ENCODE results near the gene MYO1G. TPM values are rescaled to one million over a fixed set of nuclear protein-coding genes. Genes with fewer than 3 reads are reported as not detected.

Gene MYO1G
- total RNA-seq, 1 experiment from 2014 or later = 0.11 TPM

GRCh38 chr7:44955733-44956132 is 23.1 kb downstream of the MYO1G start:
- CTCF ChIA-PET = no interaction called here
- intact Hi-C loops (cut with micrococcal nuclease) = no loop called here
- Histone ChIP-seq H3K4me3 (ENCODE audit: low read length) (no peak overlapping the region), H3F3A (ENCODE audit: low read length, unreplicated experiment) (no peaks in the 10 kb centered on the region), H3K9ac (ENCODE audit: low read length) (no peak overlapping the region), H3K79me2 (ENCODE audit: low read length) (no peaks in the 10 kb centered on the region), H2AFZ (ENCODE audit: low read length) (no peak overlapping the region), H4K20me1 (ENCODE audit: low read length) (no peaks in the 10 kb centered on the region), H3K36me3 (ENCODE audit: low read depth, low read length) (no peaks in the 10 kb centered on the region), H3K9me2 (replicated peaks; ENCODE audit: low read length) (no peaks in the 10 kb centered on the region), H3K27ac (ENCODE audit: low read length) (no peak overlapping the region), H3K4me2 (ENCODE audit: low read length) (no peak overlapping the region), H3K9me3 (ENCODE audit: low read length) (no peaks in the 10 kb centered on the region), H3K27me3 (ENCODE audit: low read length) (no peaks in the 10 kb centered on the region), H3K4me1 (ENCODE audit: insufficient read depth, low read length) (no peaks in the 10 kb centered on the region)
- no peak for DNase-seq
- no TSS peak for BruUV-seq (replicated peaks)
- no peak for ATAC-seq
- POLR2A ChIA-PET (ENCODE audit: unreplicated experiment) = no interaction called here
- TF ChIP-seq CTCF (conservative IDR thresholded peaks at IDR 0.05; ENCODE audit: low read depth, low read length) (no peak), EZH2 (IDR thresholded peaks at IDR 0.05; ENCODE audit: low read length, unreplicated experiment) (no peak), EZH2phosphoT487 (IDR thresholded peaks at IDR 0.05; ENCODE audit: borderline replicate concordance, low read length) (no peak)

GRCh38 chr7:44953156-44953555 is 25.7 kb downstream of the MYO1G start:
- ATAC-seq = no peak
- H4K20me1 ChIP-seq (ENCODE audit: low read length) = no peaks in the 10 kb centered on the region
- ChIA-PET CTCF (no interaction called here), POLR2A (ENCODE audit: unreplicated experiment) (no interaction called here)
- intact Hi-C loops (cut with micrococcal nuclease) = no loop called here
- no peaks in the 10 kb centered on the region for H3K9me2 ChIP-seq (replicated peaks; ENCODE audit: low read length)
- no peaks in the 10 kb centered on the region for H3K9me3 ChIP-seq (ENCODE audit: low read length)
- no peaks in the 10 kb centered on the region for H3K27me3 ChIP-seq (ENCODE audit: low read length)
- no peak for TF ChIP-seq CTCF (conservative IDR thresholded peaks at IDR 0.05; ENCODE audit: low read depth, low read length)
- no peak for TF ChIP-seq EZH2phosphoT487 (IDR thresholded peaks at IDR 0.05; ENCODE audit: borderline replicate concordance, low read length)
- no peak for TF ChIP-seq EZH2 (IDR thresholded peaks at IDR 0.05; ENCODE audit: low read length, unreplicated experiment)
- H3F3A ChIP-seq (ENCODE audit: low read length, unreplicated experiment) = no peaks in the 10 kb centered on the region
- H3K4me1 ChIP-seq (ENCODE audit: insufficient read depth, low read length) = no peaks in the 10 kb centered on the region
- no peak overlapping the region for H3K27ac ChIP-seq (ENCODE audit: low read length)
- DNase-seq = no peak
- H3K79me2 ChIP-seq (ENCODE audit: low read length) = no peaks in the 10 kb centered on the region
- BruUV-seq (replicated peaks) = no TSS peak
- H3K36me3 ChIP-seq (ENCODE audit: low read depth, low read length) = no peaks in the 10 kb centered on the region
- no peak overlapping the region for H3K9ac ChIP-seq (ENCODE audit: low read length)
- H2AFZ ChIP-seq (ENCODE audit: low read length) = no peak overlapping the region
- H3K4me2 ChIP-seq (ENCODE audit: low read length) = no peak overlapping the region
- no peak overlapping the region for H3K4me3 ChIP-seq (ENCODE audit: low read length)

GRCh38 chr7:44949303-44949702 is 29.5 kb downstream of the MYO1G start:
- H2AFZ ChIP-seq (ENCODE audit: low read length) = no peak overlapping the region
- TF ChIP-seq EZH2 (IDR thresholded peaks at IDR 0.05; ENCODE audit: low read length, unreplicated experiment) = no peak
- no peak for TF ChIP-seq CTCF (conservative IDR thresholded peaks at IDR 0.05; ENCODE audit: low read depth, low read length)
- TF ChIP-seq EZH2phosphoT487 (IDR thresholded peaks at IDR 0.05; ENCODE audit: borderline replicate concordance, low read length) = no peak
- no peak overlapping the region for H3K4me3 ChIP-seq (ENCODE audit: low read length)
- POLR2A ChIA-PET (ENCODE audit: unreplicated experiment) = no interaction called here
- H3K79me2 ChIP-seq (ENCODE audit: low read length) = no peaks in the 10 kb centered on the region
- H3K9ac ChIP-seq (ENCODE audit: low read length) = no peak overlapping the region
- CTCF ChIA-PET = no interaction called here
- no peak overlapping the region for H3K4me2 ChIP-seq (ENCODE audit: low read length)
- ATAC-seq (no peak), DNase-seq (no peak)
- no peaks in the 10 kb centered on the region for H3K9me3 ChIP-seq (ENCODE audit: low read length)
- no peaks in the 10 kb centered on the region for H3K4me1 ChIP-seq (ENCODE audit: insufficient read depth, low read length)
- no peaks in the 10 kb centered on the region for H3K36me3 ChIP-seq (ENCODE audit: low read depth, low read length)
- H3K27ac ChIP-seq (ENCODE audit: low read length) = no peak overlapping the region
- no peaks in the 10 kb centered on the region for H3F3A ChIP-seq (ENCODE audit: low read length, unreplicated experiment)
- H3K27me3 ChIP-seq (ENCODE audit: low read length) = no peaks in the 10 kb centered on the region
- H4K20me1 ChIP-seq (ENCODE audit: low read length) = no peaks in the 10 kb centered on the region
- intact Hi-C loops (cut with micrococcal nuclease) = no loop called here
- no TSS peak for BruUV-seq (replicated peaks)
- no peaks in the 10 kb centered on the region for H3K9me2 ChIP-seq (replicated peaks; ENCODE audit: low read length)
